ENCODE measurements around the gene PLS1.
"Not testable (repeated sequence)": the region's sequence is repeated elsewhere in the genome, so short reads cannot be mapped to it uniquely, and the experiment has no call there.

PLS1 gene

DNA sequence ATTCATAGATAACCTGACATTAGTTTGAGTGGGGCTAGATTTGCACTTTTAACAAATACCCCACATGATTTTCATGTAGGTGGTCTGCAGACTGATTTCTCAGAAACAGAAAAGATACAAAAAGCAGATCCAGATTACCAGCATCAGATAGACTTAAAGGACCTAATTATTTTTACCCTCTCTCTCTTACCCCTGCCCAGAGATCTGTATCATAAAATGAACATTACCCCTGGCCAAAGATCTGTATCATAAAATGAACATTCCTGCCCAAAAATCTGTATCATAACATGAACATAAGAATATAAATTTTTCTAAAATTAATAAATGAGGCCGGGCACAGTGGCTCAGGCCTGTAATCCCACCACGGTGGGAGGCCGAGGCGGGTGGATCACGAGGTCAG lies 113.0 kb downstream of the PLS1 start:
- no peak for FAIRE-seq

DNA sequence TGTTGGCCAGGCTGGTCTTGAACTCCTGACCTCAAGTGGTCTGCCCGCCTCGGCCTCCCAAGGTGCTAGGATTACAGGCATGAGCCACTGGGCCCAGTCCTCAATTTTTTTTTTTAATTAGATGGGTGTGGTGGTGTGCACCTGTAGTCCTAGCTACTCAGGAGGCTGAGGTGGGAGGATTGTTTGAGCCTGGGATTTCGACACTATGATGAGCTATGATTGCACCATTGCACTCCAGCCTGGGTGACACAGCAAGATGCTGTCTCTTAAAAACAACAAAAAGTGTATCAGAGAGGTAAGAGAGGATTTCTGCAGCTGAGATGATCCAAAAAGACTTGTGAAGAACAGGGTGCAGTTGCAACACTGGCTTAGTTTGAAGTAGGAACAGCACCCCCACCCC lies 118.7 kb downstream of the PLS1 start:
- not testable (repeated sequence) for FAIRE-seq

GRCh38 chr3:142716102-142716501 lies 119.9 kb downstream of the PLS1 start:
- FAIRE-seq, result no peak

DNA sequence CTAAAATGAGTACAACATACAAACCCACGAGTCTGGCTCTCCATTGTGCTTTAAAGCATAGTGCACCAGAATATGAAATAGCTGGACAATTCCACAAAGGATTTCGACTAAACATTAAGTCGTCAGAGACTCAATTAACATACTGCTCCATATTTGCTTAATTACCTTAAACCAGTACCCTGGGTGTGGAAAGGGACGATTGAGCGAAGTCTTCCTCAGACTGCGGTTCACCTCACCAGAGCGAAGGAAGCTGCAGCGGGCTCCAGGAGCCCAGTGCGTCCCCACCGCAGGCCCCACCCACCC lies 127.4 kb downstream of the PLS1 start:
- FAIRE-seq, result no peak

- FAIRE-seq, result no peak
Observed at GRCh38 chr3:142723968-142724681, 127.9 kb downstream of the PLS1 start, which contains the start of gene TRPC1. TSS of gene TRPC1 (plus strand) at chr3:142724034. CDS start at chr3:142724560, 526 bp downstream.

DNA sequence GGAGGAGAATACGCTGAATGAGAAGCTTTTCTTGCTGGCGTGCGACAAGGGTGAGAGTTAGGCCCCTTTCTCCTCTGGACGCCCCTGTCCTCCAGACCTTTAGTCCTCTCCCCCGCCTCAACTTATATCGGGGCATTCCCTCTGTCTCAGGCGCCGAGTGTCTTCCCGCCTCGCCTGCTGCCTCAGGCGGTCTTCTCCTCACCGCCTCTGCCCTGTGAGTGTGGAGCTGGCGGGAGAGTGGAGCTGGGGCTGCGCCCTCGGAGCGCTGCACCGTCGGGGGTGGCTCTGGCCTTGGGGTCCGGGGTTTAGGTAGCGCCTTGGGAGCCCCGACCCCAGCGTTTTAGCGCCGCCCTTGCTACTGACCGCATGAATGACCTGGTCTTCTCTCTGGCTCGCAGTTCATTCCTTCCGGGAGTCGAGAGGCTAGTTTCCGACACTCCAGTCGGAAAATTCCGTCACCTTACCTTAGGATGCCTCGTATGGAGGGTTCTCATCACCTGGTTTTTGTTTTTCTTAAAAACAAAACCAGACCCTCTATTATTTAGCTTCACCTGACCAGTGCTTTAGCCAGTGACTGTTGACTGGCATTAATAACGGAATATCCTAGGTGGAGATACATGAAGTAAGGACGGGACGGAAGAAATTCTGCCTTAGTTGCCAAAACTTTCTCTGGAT lies 128.6 kb downstream of the PLS1 start:
- FAIRE-seq, result no peak

GRCh38 chr3:142725357-142725739 lies 129.2 kb downstream of the PLS1 start:
- FAIRE-seq, result no peak

DNA sequence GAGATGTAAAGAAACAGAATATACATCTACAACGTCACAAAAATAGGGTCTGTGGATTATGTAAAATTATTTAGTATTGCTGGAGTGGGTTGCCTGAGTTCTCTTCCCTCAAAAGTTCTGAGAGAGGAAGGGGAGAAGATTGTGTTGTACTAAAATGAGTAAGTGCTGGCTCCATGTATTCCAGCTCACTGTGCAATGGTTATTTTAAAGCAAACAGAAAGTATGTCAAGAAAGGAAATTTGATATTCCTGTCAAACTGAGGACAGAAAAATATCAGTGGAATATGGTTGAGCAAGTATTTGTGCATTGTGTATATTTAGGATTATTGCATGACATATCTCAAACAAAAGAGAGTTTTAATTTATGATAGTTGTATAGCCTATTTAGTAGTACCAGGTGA lies 129.8 kb downstream of the PLS1 start:
- no peak for FAIRE-seq

- FAIRE-seq, result no peak
Observed at GRCh38 chr3:142732066-142732465, 135.9 kb downstream of the PLS1 start.

- no peak for FAIRE-seq
Observed at GRCh38 chr3:142734834-142735233, 138.6 kb downstream of the PLS1 start.

DNA sequence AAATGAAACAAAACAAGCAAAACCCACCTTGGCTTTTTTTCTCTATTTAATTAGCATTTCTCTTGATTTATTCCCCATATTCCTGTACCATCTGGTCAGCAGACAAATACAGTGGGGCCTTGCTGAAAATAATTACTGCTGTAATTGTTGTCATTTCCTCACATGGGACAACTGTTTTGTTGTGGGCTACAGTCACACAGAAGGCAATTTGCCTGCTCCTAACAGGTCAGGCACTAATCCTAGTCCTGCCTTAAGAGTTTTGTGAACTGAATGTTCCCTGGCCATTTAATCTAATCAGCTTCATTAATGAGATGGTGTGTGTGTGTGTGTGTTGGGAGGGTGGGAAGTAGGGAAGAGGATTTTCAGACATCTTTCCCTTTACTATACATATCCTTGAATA lies 139.3 kb downstream of the PLS1 start:
- FAIRE-seq, result no peak

GRCh38 chr3:142738396-142738795 lies 142.2 kb downstream of the PLS1 start:
- no peak for FAIRE-seq

DNA sequence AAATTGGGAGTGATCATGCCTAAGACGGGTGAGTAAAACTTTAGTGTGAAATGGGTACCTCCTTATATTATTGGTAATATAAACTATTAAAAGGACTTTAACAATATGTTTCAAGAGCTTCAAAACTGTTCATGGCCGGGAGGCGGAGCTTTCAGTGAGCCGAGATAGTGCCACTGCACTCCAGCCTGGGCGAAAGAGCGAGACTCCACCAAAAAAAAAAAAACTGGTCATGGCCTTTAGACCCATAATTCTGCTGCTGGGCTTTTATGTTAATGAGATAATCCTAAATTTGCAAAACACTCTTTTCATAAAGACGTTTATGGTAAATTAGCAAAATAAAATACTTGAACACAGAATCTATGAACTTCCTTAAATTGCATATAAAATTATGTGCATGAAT lies 150.5 kb downstream of the PLS1 start:
- FAIRE-seq, result no peak

DNA sequence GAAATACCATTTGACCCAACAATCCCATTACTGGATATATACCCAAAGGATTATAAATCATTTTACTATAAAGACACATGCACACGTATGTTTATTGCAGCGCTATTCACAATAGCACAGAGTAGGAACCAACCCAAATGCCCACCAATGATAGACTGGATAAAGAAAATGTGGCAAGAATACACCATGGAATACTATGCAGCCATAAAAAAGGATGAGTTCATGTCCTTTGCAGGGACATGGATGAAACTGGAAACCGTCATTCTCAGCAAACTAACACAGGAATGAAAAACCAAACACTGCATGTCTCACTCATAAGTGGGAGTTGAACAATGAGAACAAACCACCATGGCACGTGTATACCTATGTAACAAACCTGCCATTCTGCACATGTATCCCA lies 154.3 kb downstream of the PLS1 start:
- not testable (repeated sequence) for FAIRE-seq

DNA sequence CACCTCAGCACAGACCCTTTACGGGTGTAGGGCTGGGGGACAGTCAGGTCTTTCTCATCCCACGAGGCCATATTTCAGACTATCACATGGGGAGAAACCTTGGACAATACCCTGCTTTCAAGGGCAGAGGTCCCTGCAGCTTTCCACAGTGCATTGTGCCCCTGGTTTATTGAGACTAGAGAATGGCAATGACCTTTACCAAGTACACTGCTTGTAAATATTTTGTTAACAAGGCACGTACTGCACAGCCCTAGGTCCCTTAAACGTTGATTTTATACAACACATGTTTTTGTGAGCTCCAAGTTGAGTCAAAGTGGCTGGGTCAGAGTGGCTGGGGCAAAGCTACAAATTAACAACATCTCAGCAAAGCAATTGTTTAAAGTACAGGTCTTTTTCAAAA lies 156.4 kb downstream of the PLS1 start:
- not testable (repeated sequence) for FAIRE-seq

GRCh38 chr3:142754494-142754893 lies 158.3 kb downstream of the PLS1 start:
- FAIRE-seq, result no peak
